HepG2 (cell line): Measurements from ENCODE around the gene RNF183. TPM values are rescaled to one million over a fixed set of nuclear protein-coding genes. Genes with fewer than 3 reads are reported as not detected.

Source experiments
- ETV5 ChIP-seq: IDR thresholded peaks from 2 replicates; pipeline ENCODE4 v1.6.1; 2018; ENCODE audit warnings: missing biosample characterization, missing genetic modification reagents, inconsistent platforms, borderline replicate concordance
- KLF9 ChIP-seq: IDR thresholded peaks from 2 replicates; pipeline ENCODE4 v1.6.1; 2016; ENCODE audit warnings: low read depth
- MTA1 ChIP-seq: sonication (generic); formaldehyde crosslinking; IDR thresholded peaks from 2 replicates; pipeline ENCODE4 v1.4.0; 2020; ENCODE audit warnings: missing genetic modification reagents, mild to moderate bottlenecking, borderline replicate concordance
- MYNN ChIP-seq: sonication (generic); formaldehyde crosslinking; IDR thresholded peaks from 2 replicates; pipeline ENCODE4 v1.4.0; 2020; ENCODE audit warnings: mild to moderate bottlenecking, low read depth, missing genetic modification reagents
- NR2F1 ChIP-seq, 2 experiments: fragments of 450-650 bp in 1 of 2; formaldehyde crosslinking in 1 of 2; IDR thresholded peaks; 2 replicates each; pipeline versions ENCODE4 v1.5.0 to v1.6.1; 2016 to 2020; ENCODE audit warnings: mild to moderate bottlenecking in 1 of 2, missing compliant biosample characterization in 1 of 2, missing genetic modification reagents in 1 of 2, moderate library complexity in 1 of 2
- RARA ChIP-seq: IDR thresholded peaks from 2 replicates; pipeline ENCODE4 v1.6.1; 2016; ENCODE audit warnings: missing genetic modification reagents, missing compliant biosample characterization
- SIN3B ChIP-seq: fragments of 150-350 bp; IDR thresholded peaks from 2 replicates; pipeline ENCODE4 v1.6.1; 2014; ENCODE audit warnings: low read length
- SMYD3 ChIP-seq: sonication (generic); formaldehyde crosslinking; IDR thresholded peaks from 2 replicates; pipeline ENCODE4 v1.8.1; 2023; ENCODE audit warnings: mild to moderate bottlenecking, missing genetic modification reagents
- TP53 ChIP-seq: sonication (generic); formaldehyde crosslinking; conservative IDR thresholded peaks from 2 replicates; pipeline ENCODE4 v1.4.0; 2020; ENCODE audit warnings: missing genetic modification reagents
- ZFP62 ChIP-seq: sonication (generic); formaldehyde crosslinking; IDR thresholded peaks from 2 replicates; pipeline ENCODE4 v1.4.0; 2020; ENCODE audit warnings: missing genetic modification reagents
- ZNF333 ChIP-seq: sonication (generic); formaldehyde crosslinking; IDR thresholded peaks from 2 replicates; pipeline ENCODE4 v1.4.0; 2020; ENCODE audit warnings: mild to moderate bottlenecking, missing genetic modification reagents, borderline replicate concordance
- ZSCAN21 ChIP-seq: sonication (generic); formaldehyde crosslinking; IDR thresholded peaks from 2 replicates; pipeline ENCODE4 v1.8.0; 2022; ENCODE audit warnings: mild to moderate bottlenecking, missing genetic modification reagents, moderate library complexity, borderline replicate concordance
- polyA plus RNA-seq, 8 experiments: library from polyadenylated mRNA; depleted of rRNA in 3 of 8; stranded (reverse) in 7 of 8; unstranded in 1 of 8; fragments of >200 nt; fragmentation: Illumina TruSeq in 4 of 8; extraction: Trizol in 4 of 8; gene quantifications; 2 replicates each; pipeline versions ENCODE4 v1.2.1 to v1.2.3, GENCODE V29; 2011 to 2016; ENCODE audit warnings: low read depth in 4 of 8, missing spikeins in 1 of 8, mixed read lengths in 1 of 8; ENCODE audit not compliant: insufficient read depth in 1 of 8
- total RNA-seq, 5 experiments: library from RNA; depleted of rRNA; stranded (reverse); fragments of >200 nt; fragmentation: Illumina TruSeq; extraction: Trizol; gene quantifications; 2 replicates each; pipeline ENCODE4 v1.2.3, GENCODE V29; 2016; ENCODE audit warnings: low read depth in 1 of 5
- TF ChIP-seq, protein P1 (sequence below): sonication (generic); formaldehyde crosslinking; IDR thresholded peaks from 2 replicates; pipeline ENCODE4 v1.4.0; 2020; ENCODE audit warnings: missing genetic modification reagents
- TF ChIP-seq, protein P2 (sequence below): sonication (generic); IDR thresholded peaks from 2 replicates; pipeline ENCODE4 v1.6.1; 2016; ENCODE audit warnings: low read depth, borderline replicate concordance
- TF ChIP-seq, protein P3 (sequence below): sonication (generic); formaldehyde crosslinking; IDR thresholded peaks from 2 replicates; pipeline ENCODE4 v1.5.0; 2020; ENCODE audit warnings: mild to moderate bottlenecking, missing genetic modification reagents, borderline replicate concordance
- TF ChIP-seq, protein P4 (sequence below): sonication (generic); formaldehyde crosslinking; IDR thresholded peaks from 2 replicates; pipeline ENCODE4 v1.4.0; 2020; ENCODE audit warnings: missing genetic modification reagents
- TF ChIP-seq, protein P5 (sequence below): sonication (generic); formaldehyde crosslinking; IDR thresholded peaks from 2 replicates; pipeline ENCODE4; 2020; ENCODE audit warnings: missing genetic modification reagents, mild to moderate bottlenecking, borderline replicate concordance

The RNF183 gene
- total and polyA plus RNA-seq, 2 of the 13 experiments (the other 11 are each of a cell fraction or from before 2014, with no cell fraction given), result 0.13 to 6.5 TPM

DNA sequence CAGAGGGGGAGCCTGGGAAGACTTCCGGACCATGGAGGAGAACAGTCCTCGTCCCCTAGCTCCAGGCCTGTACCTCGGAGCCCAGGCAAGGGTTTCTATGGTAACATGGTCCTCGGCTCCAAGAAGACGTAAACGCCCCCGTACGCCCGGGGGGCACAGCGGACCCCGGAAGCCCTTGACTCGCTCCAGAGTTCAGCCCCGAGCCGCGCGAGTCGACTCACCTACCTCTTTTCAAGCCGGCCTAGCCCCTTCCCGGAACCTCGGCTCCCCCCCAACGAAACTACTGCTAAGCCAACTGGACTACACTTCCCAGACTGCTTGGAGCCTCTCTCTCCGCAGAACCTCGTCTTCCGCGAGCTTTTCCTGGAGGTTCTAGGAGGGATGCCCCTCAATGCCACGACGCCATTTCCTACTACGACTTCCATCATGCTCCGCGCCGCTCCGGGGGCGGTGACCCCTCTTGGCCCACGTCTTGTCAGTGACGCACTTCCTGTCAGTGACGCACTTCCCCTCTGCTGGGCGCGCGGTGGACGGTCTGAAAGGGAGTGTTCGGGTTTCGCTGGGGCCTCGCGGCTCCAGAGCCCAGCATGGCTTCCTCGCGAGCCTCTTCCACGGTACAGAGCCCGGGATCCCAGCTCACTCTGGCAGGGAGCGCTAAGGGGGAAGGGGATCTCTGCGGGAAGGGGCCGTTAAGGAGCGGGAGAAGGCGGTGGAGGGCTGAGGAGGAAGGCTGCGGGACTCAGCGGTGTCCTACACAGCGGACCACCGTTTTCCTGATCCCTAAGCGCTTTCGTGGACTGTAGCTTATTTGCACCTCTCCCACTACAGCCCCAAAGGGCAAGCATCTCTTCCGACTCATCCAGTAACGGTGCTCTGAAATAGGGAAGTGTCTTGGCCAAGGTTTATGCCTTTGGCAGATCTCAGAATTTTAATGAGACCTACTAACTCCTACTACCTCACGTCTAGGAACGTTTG is 27.7 kb downstream of the RNF183 start, which contains the start of the genes CDC26 and PRPF4 (continued):
- TF ChIP-seq RARA (CRISPR knock-in tag), result 0 out of 2 replicates have a peak, but pooled peaks have one; percentile 5
- TF ChIP-seq, protein P1, sequence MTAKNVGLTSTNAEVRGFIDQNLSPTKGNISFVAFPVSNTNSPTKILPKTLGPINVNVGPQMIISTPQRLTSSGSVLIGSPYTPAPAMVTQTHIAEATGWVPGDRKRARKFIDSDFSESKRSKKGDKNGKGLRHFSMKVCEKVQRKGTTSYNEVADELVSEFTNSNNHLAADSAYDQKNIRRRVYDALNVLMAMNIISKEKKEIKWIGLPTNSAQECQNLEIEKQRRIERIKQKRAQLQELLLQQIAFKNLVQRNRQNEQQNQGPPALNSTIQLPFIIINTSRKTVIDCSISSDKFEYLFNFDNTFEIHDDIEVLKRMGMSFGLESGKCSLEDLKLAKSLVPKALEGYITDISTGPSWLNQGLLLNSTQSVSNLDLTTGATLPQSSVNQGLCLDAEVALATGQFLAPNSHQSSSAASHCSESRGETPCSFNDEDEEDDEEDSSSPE (CRISPR knock-in tag), result peak; percentile 92
- TF ChIP-seq, protein P2, sequence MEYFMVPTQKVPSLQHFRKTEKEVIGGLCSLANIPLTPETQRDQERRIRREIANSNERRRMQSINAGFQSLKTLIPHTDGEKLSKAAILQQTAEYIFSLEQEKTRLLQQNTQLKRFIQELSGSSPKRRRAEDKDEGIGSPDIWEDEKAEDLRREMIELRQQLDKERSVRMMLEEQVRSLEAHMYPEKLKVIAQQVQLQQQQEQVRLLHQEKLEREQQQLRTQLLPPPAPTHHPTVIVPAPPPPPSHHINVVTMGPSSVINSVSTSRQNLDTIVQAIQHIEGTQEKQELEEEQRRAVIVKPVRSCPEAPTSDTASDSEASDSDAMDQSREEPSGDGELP, result peak; percentile 62; the same call in 1 of the 2 replicates
- TF ChIP-seq, protein P3, sequence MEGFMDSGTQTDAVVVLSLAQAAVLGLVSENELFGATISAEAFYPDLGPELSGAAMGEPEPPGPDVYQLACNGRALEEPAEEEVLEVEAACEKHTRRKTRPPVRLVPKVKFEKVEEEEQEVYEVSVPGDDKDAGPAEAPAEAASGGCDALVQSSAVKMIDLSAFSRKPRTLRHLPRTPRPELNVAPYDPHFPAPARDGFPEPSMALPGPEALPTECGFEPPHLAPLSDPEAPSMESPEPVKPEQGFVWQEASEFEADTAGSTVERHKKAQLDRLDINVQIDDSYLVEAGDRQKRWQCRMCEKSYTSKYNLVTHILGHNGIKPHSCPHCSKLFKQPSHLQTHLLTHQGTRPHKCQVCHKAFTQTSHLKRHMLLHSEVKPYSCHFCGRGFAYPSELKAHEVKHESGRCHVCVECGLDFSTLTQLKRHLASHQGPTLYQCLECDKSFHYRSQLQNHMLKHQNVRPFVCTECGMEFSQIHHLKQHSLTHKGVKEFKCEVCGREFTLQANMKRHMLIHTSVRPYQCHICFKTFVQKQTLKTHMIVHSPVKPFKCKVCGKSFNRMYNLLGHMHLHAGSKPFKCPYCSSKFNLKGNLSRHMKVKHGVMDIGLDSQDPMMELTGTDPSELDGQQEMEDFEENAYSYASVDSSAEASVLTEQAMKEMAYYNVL (CRISPR knock-in tag), result peak; percentile 52; the same call in 1 of the 2 replicates
- TF ChIP-seq ETV5 (CRISPR knock-in tag), result peak; percentile 46; the same call in 1 of the 2 replicates
- no peak; a peak in 1 of 4 replicates for TF ChIP-seq NR2F1 (CRISPR knock-in tag; IDR thresholded peaks at IDR 0.05)
- peak; percentile 44; the same call in 1 of the 2 replicates for TF ChIP-seq MYNN (CRISPR knock-in tag)
- TF ChIP-seq, protein P4, sequence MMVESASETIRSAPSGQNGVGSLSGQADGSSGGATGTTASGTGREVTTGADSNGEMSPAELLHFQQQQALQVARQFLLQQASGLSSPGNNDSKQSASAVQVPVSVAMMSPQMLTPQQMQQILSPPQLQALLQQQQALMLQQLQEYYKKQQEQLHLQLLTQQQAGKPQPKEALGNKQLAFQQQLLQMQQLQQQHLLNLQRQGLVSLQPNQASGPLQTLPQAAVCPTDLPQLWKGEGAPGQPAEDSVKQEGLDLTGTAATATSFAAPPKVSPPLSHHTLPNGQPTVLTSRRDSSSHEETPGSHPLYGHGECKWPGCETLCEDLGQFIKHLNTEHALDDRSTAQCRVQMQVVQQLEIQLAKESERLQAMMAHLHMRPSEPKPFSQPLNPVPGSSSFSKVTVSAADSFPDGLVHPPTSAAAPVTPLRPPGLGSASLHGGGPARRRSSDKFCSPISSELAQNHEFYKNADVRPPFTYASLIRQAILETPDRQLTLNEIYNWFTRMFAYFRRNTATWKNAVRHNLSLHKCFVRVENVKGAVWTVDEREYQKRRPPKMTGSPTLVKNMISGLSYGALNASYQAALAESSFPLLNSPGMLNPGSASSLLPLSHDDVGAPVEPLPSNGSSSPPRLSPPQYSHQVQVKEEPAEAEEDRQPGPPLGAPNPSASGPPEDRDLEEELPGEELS, result no peak; the same call in 1 of the 2 replicates
- TF ChIP-seq KLF9, result peak; percentile 74; the same call in 1 of the 2 replicates
- TF ChIP-seq, protein P5, sequence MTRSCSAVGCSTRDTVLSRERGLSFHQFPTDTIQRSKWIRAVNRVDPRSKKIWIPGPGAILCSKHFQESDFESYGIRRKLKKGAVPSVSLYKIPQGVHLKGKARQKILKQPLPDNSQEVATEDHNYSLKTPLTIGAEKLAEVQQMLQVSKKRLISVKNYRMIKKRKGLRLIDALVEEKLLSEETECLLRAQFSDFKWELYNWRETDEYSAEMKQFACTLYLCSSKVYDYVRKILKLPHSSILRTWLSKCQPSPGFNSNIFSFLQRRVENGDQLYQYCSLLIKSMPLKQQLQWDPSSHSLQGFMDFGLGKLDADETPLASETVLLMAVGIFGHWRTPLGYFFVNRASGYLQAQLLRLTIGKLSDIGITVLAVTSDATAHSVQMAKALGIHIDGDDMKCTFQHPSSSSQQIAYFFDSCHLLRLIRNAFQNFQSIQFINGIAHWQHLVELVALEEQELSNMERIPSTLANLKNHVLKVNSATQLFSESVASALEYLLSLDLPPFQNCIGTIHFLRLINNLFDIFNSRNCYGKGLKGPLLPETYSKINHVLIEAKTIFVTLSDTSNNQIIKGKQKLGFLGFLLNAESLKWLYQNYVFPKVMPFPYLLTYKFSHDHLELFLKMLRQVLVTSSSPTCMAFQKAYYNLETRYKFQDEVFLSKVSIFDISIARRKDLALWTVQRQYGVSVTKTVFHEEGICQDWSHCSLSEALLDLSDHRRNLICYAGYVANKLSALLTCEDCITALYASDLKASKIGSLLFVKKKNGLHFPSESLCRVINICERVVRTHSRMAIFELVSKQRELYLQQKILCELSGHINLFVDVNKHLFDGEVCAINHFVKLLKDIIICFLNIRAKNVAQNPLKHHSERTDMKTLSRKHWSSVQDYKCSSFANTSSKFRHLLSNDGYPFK, result peak; percentile 95
- TF ChIP-seq SIN3B, result peak; percentile 67
- TF ChIP-seq ZFP62 (CRISPR knock-in tag), result no peak
- peak; percentile 76; the same call in 1 of the 2 replicates for TF ChIP-seq SMYD3 (CRISPR knock-in tag)
- TF ChIP-seq TP53 (CRISPR knock-in tag), result no peak
- peak; percentile 18; the same call in 1 of the 2 replicates for TF ChIP-seq MTA1 (CRISPR knock-in tag)
- no peak; the same call in 1 of the 2 replicates for TF ChIP-seq ZSCAN21 (CRISPR knock-in tag)
- TF ChIP-seq ZNF333, result peak; percentile 74; the same call in 1 of the 2 replicates
